IPS-15b (cell line): ENCODE results near the gene C1orf216.

ENCODE experiments used
- H3K27me3 ChIP-seq: one replicate; pipeline ENCODE4 v1.6.1; 2013; ENCODE audit warnings: low read length; ENCODE audit not compliant: control insufficient read depth, insufficient read depth
- H3K36me3 ChIP-seq: one replicate; pipeline ENCODE4 v1.6.1; 2013; ENCODE audit warnings: low read length; ENCODE audit not compliant: control insufficient read depth, insufficient read depth
- H3K4me1 ChIP-seq: one replicate; pipeline ENCODE4 v1.6.1; 2013; ENCODE audit warnings: mild to moderate bottlenecking, low read length; ENCODE audit not compliant: control insufficient read depth, insufficient read depth
- H3K4me3 ChIP-seq: one replicate; pipeline ENCODE4 v1.5.1; 2013; ENCODE audit warnings: low read depth, low read length
- H3K9ac ChIP-seq: one replicate; pipeline ENCODE4 v1.6.1; 2013; ENCODE audit warnings: low read depth, mild to moderate bottlenecking, low read length
- H3K9me3 ChIP-seq: one replicate; pipeline ENCODE4 v1.6.1; 2013; ENCODE audit warnings: mild to moderate bottlenecking, low read length; ENCODE audit not compliant: control insufficient read depth, insufficient read depth

The C1orf216 gene

GRCh38 chr1:35666216-35666615 is 52.5 kb downstream of the C1orf216 start:
- no peaks in the 10 kb centered on the region for H3K4me1 ChIP-seq
- H3K36me3 ChIP-seq = no peaks in the 10 kb centered on the region
- H3K9ac ChIP-seq = no peak overlapping the region
- no peaks in the 10 kb centered on the region for H3K27me3 ChIP-seq
- no peak overlapping the region for H3K4me3 ChIP-seq
- no peaks in the 10 kb centered on the region for H3K9me3 ChIP-seq
